NT2/D1 (cell line): Measurements from ENCODE around the gene PRKAR2B.

Experiments
- SUZ12 ChIP-seq: IDR thresholded peaks from 2 replicates; pipeline ENCODE4 v1.6.1; 2011; ENCODE audit not compliant: insufficient read length, insufficient read depth; ENCODE audit errors: extremely low read depth
- YY1 ChIP-seq: IDR thresholded peaks from 2 replicates; pipeline ENCODE4 v1.6.1; 2011; ENCODE audit not compliant: insufficient read length, insufficient read depth
- ZNF274 ChIP-seq: IDR thresholded peaks from 2 replicates; pipeline ENCODE4 v1.6.1; 2011; ENCODE audit warnings: mild to moderate bottlenecking, low read depth, low read length

DNA sequence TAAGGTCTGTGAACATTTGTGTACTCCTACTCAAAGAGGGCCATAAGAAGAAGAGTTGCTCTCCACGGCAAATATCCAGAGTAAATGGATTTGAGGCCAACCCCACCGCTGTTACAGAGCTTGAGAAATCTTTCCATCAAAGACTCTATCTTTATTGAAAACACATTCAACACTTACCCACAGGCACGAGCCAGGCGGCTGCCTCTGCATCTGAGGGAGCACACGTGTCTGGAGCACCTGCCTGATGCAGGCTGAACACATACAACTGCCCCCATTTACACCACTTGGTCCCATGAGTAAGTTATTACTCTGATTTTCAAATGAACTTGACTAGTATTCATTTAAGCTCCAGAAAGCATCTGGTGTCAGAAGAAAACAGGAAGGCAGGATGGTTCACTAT, 163.0 kb downstream of the PRKAR2B start:
- no peak for TF ChIP-seq YY1
- no peak for TF ChIP-seq ZNF274
- no peak for TF ChIP-seq SUZ12
